Measurements from ENCODE around the gene SLCO4A1. TPM values are rescaled to one million over a fixed set of nuclear protein-coding genes. Genes with fewer than 3 reads are reported as not detected.

Gene SLCO4A1
- total and polyA plus RNA-seq, 7 donors: 3.6 to 26.3 (median 5.7) TPM

DNA sequence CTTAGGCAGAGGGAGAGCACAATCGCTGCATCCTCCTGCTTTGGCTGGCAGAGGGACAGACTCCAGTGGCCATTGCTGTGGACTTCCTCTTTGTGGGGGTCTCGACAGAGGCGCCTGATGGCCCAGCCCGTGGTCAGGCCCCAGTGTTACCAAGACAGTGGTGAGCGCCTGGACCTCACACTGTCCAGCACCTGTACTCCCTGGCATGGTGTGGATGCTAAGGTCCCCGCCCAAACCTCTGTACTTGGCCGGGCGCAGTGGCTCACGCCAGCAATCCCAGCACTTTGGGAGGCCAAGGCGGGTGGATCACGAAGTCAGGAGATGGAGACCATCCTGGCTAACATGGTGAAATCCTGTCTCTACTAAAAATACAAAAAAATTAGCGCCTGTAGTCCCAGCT, 64.0 kb downstream of the SLCO4A1 start:
- WGBS, 2 donors: 83 to 85% methylated on average over 12 of the region's 12 CpGs
- peaks cover 7 to 32% (median 27%) of the 10 kb centered on the region in 3 donors for H3K27me3 ChIP-seq

DNA sequence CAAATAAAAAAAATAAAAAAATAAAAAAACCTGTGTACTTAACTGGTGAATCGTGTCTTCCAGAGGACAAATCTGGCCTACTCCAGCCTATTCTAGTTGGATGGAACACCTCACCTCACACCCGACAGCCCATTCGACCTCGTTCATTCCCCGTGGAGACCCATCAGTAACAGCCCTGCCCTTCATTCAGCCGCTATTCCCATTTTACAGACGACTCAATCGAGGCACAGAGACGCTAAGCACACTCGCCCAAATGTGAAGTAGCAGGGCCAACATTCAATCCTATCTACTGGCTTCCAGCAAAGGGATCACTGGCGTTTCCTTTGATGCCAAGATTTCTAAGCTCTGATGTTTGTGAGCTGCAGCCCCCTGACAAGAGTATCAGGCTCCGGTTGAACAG, 64.6 kb downstream of the SLCO4A1 start:
- no peak for DNase-seq
- no peak overlapping the region for H3K4me3 ChIP-seq
- H3K9me3 ChIP-seq: no peaks in the 10 kb centered on the region
- H3K27ac ChIP-seq: peak overlapping the region in 1 of 4 donors; percentile 96
- TF ChIP-seq EP300 (IDR thresholded peaks at IDR 0.05): no peak
- no peak for TF ChIP-seq POLR2AphosphoS5 (IDR thresholded peaks at IDR 0.05)
- TF ChIP-seq POLR2A (IDR thresholded peaks at IDR 0.05): no peak
- TF ChIP-seq CTCF (IDR thresholded peaks at IDR 0.05): no peak
- H3K27me3 ChIP-seq: peaks cover 7 to 32% (median 27%) of the 10 kb centered on the region in 3 donors
- no peaks in the 10 kb centered on the region for H3K36me3 ChIP-seq
- intact Hi-C loops (cut with DNase I): no loop called here
- peaks cover 4 to 50% (median 47%) of the 10 kb centered on the region in 4 donors for H3K4me1 ChIP-seq
- WGBS, 2 donors: 80 to 82% methylated on average over 12 of the region's 12 CpGs

More for the DNA sequence above, 64.0 kb downstream of the SLCO4A1 start:
- no peaks in the 10 kb centered on the region for H3K9me3 ChIP-seq
- H3K36me3 ChIP-seq: no peaks in the 10 kb centered on the region
- intact Hi-C loops (cut with DNase I): no loop called here
- H3K4me3 ChIP-seq: no peak overlapping the region
- TF ChIP-seq POLR2AphosphoS5 (IDR thresholded peaks at IDR 0.05) (no peak), POLR2A (IDR thresholded peaks at IDR 0.05) (no peak), EP300 (IDR thresholded peaks at IDR 0.05) (no peak), CTCF (IDR thresholded peaks at IDR 0.05) (no peak)
- peak overlapping the region in 1 of 4 donors; percentile 31 for H3K27ac ChIP-seq
- peaks cover 4 to 45% (median 42%) of the 10 kb centered on the region in 4 donors for H3K4me1 ChIP-seq
- no peak for DNase-seq

DNA sequence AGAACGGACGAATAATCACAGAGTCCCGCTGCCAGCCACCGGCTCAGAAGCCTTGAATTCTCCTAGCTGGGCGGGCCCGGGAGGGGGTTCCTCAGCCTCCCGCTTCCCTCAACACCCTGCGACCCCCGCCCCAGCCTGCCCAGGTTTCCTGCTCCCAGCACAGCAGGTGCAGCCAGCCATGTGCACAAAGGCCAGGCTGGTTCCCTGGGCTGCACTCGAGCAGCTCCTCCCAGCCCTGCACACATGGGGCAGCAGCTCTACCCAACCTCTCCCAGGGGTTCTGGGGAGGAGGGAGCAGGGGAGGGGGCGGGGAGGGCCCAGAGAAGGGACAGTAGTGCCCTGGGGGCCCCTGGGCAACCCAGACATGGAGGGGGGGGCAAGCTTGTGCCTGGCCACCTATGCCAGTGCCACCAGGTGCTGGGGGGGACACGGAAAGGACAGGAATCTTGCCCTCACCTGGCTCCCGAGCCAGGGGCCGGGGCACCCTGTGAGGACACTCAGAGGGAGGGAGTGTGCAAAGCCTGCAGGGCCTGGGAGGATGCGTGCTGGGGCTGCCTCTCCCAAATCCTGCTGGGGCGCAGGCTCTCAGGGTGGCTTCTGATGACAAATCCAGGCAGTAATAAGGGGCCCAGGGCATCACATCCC, 65.1 kb downstream of the SLCO4A1 start:
- Histone ChIP-seq H3K9me3 (no peaks in the 10 kb centered on the region), H3K27me3 (peaks cover 7 to 32% (median 27%) of the 10 kb centered on the region in 3 donors), H3K36me3 (no peaks in the 10 kb centered on the region), H3K27ac (peak overlapping the region in 2 of 4 donors; percentile 88 to 96), H3K4me1 (peaks cover 4 to 55% (median 53%) of the 10 kb centered on the region in 4 donors), H3K4me3 (no peak overlapping the region)
- no peak for DNase-seq
- intact Hi-C loops (cut with DNase I): no loop called here
- 56 to 57% methylated on average over 16 of the region's 16 CpGs for WGBS, 2 donors
- no peak for TF ChIP-seq POLR2AphosphoS5 (IDR thresholded peaks at IDR 0.05)
- TF ChIP-seq EP300 (IDR thresholded peaks at IDR 0.05): no peak
- no peak for TF ChIP-seq POLR2A (IDR thresholded peaks at IDR 0.05)
- no peak for TF ChIP-seq CTCF (IDR thresholded peaks at IDR 0.05)

- intact Hi-C loops (cut with DNase I): no loop called here
- Histone ChIP-seq H3K4me3 (peak overlapping the region in 3 of 4 donors; percentile 49 to 72 (median 69)), H3K27ac (peak overlapping the region in 3 of 4 donors; percentile 79 to 96 (median 88)), H3K9me3 (no peaks in the 10 kb centered on the region), H3K4me1 (peaks cover 4 to 56% (median 56%) of the 10 kb centered on the region in 4 donors), H3K36me3 (no peaks in the 10 kb centered on the region), H3K27me3 (peaks cover 7 to 32% (median 27%) of the 10 kb centered on the region in 3 donors)
- 4 to 8% methylated on average over 20 of the region's 20 CpGs for WGBS, 2 donors
- no peak for TF ChIP-seq POLR2AphosphoS5 (IDR thresholded peaks at IDR 0.05)
- peak in 2 of 4 experiments; percentile 34 to 35 for TF ChIP-seq CTCF (IDR thresholded peaks at IDR 0.05)
- DNase-seq: no peak
Measured at GRCh38 chr20:62707921-62708521, 65.7 kb downstream of the SLCO4A1 start.

Data from sigmoid colon (tissue), 7 donors.